ENCODE results near the gene PPP2R5B. TPM values are rescaled to one million over a fixed set of nuclear protein-coding genes. Genes with fewer than 3 reads are reported as not detected.

The PPP2R5B gene
- total RNA-seq, 1 donor from 2014 or later, result 5.7 TPM

- Mint-ChIP-seq H3K4me3 (no peak overlapping the region), H3K9me3 (no peaks in the 10 kb centered on the region), H3K27ac (no peak overlapping the region), H3K27me3 (ENCODE audit: insufficient read depth, low read depth) (peaks cover 3% of the 10 kb centered on the region), H3K4me1 (peaks cover 27% of the 10 kb centered on the region), H3K36me3 (no peaks in the 10 kb centered on the region)
- Histone ChIP-seq H3K36me3 (no peaks in the 10 kb centered on the region), H3F3A (ENCODE audit: low read depth) (peaks cover 16% of the 10 kb centered on the region), H4K20me1 (ENCODE audit: low read depth) (no peaks in the 10 kb centered on the region), H3K9ac (no peak overlapping the region), H3K9me3 (ENCODE audit: low read depth) (no peaks in the 10 kb centered on the region), H3K4me3 (no peak overlapping the region), H3K4me1 (peaks cover 8% of the 10 kb centered on the region), H3K27me3 (peaks cover 7% of the 10 kb centered on the region), H2AFZ (replicated peaks) (no peak overlapping the region), H3K27ac (no peak overlapping the region), H3K79me2 (ENCODE audit: low read depth) (peaks cover 5% of the 10 kb centered on the region), H3K4me2 (no peak overlapping the region)
- TF ChIP-seq EZH2phosphoT487 (IDR thresholded peaks at IDR 0.05) (no peak), EZH2 (IDR thresholded peaks at IDR 0.05) (no peak)
- TF ChIP-seq, protein P1, sequence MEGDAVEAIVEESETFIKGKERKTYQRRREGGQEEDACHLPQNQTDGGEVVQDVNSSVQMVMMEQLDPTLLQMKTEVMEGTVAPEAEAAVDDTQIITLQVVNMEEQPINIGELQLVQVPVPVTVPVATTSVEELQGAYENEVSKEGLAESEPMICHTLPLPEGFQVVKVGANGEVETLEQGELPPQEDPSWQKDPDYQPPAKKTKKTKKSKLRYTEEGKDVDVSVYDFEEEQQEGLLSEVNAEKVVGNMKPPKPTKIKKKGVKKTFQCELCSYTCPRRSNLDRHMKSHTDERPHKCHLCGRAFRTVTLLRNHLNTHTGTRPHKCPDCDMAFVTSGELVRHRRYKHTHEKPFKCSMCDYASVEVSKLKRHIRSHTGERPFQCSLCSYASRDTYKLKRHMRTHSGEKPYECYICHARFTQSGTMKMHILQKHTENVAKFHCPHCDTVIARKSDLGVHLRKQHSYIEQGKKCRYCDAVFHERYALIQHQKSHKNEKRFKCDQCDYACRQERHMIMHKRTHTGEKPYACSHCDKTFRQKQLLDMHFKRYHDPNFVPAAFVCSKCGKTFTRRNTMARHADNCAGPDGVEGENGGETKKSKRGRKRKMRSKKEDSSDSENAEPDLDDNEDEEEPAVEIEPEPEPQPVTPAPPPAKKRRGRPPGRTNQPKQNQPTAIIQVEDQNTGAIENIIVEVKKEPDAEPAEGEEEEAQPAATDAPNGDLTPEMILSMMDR (IDR thresholded peaks at IDR 0.05), result no peak
- DNase-seq (ENCODE audit: low spot score), result no peak
These were observed 3.1 kb upstream of the PPP2R5B start for GRCh38 chr11:64921384-64921783.

DNA sequence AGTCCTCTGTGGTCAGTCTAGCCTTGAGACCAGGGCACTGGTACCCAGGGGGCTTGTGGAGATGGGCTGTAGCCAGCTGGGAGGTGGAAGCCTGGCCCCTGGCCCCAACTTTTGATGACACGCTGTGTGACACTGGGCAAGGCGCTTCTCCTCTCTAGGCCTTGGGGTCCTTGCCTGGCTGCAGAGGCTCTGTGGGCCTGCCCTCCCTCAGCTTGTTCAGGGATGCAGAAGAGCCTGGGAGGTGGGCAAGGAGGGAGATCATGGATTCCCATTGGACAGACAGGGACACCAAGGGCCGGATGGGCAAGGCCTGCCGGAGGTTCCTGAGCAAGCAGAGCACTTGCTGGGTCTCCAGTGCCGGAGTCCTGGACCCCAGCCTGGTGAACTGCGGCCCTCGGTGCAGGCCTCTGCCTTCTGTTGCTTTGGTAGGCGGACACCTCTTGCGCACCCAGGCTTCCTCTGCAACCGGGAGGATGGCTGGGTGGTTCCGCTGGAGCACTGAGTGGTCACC, 1.3 kb upstream of the PPP2R5B start:
- H2AFZ ChIP-seq (replicated peaks), result no peak overlapping the region
- no peak for TF ChIP-seq EZH2 (IDR thresholded peaks at IDR 0.05)
- no peak for TF ChIP-seq EZH2phosphoT487 (IDR thresholded peaks at IDR 0.05)
- TF ChIP-seq, protein P1 (IDR thresholded peaks at IDR 0.05), result no peak
- DNase-seq (ENCODE audit: low spot score), result no peak
- H3K27ac Mint-ChIP-seq, result no peak overlapping the region
- no peaks in the 10 kb centered on the region for H3K79me2 ChIP-seq (ENCODE audit: low read depth)
- no peaks in the 10 kb centered on the region for H3K36me3 Mint-ChIP-seq
- H3F3A ChIP-seq (ENCODE audit: low read depth), result peaks cover 8% of the 10 kb centered on the region
- H3K4me3 ChIP-seq, result no peak overlapping the region
- H3K4me1 ChIP-seq, result peaks cover 2% of the 10 kb centered on the region
- peaks cover 3% of the 10 kb centered on the region for H3K27me3 Mint-ChIP-seq (ENCODE audit: insufficient read depth, low read depth)
- H3K36me3 ChIP-seq, result no peaks in the 10 kb centered on the region
- H3K9me3 Mint-ChIP-seq, result no peaks in the 10 kb centered on the region
- peak overlapping the region; percentile 96 for H3K4me2 ChIP-seq
- no peak overlapping the region for H3K27ac ChIP-seq
- no peaks in the 10 kb centered on the region for H4K20me1 ChIP-seq (ENCODE audit: low read depth)
- peaks cover 7% of the 10 kb centered on the region for H3K27me3 ChIP-seq
- H3K4me1 Mint-ChIP-seq, result peaks cover 14% of the 10 kb centered on the region
- H3K4me3 Mint-ChIP-seq, result no peak overlapping the region
- no peaks in the 10 kb centered on the region for H3K9me3 ChIP-seq (ENCODE audit: low read depth)
- no peak overlapping the region for H3K9ac ChIP-seq

- H3K27me3 Mint-ChIP-seq (ENCODE audit: insufficient read depth, low read depth), result peaks cover 3% of the 10 kb centered on the region
- Histone ChIP-seq H4K20me1 (ENCODE audit: low read depth) (no peaks in the 10 kb centered on the region), H3F3A (ENCODE audit: low read depth) (no peaks in the 10 kb centered on the region), H3K27me3 (peaks cover 7% of the 10 kb centered on the region), H3K9ac (peak overlapping the region; percentile 16), H3K36me3 (no peaks in the 10 kb centered on the region), H3K4me1 (no peaks in the 10 kb centered on the region), H3K27ac (no peak overlapping the region), H2AFZ (replicated peaks) (peak overlapping the region; percentile 95), H3K4me2 (peak overlapping the region; percentile 96), H3K79me2 (ENCODE audit: low read depth) (no peaks in the 10 kb centered on the region), H3K4me3 (peak overlapping the region; percentile 81), H3K9me3 (ENCODE audit: low read depth) (no peaks in the 10 kb centered on the region)
- no peaks in the 10 kb centered on the region for H3K9me3 Mint-ChIP-seq
- DNase-seq (ENCODE audit: low spot score), result peak; percentile 66
- H3K4me1 Mint-ChIP-seq, result peaks cover 13% of the 10 kb centered on the region
- peaks cover 2% of the 10 kb centered on the region for H3K36me3 Mint-ChIP-seq
- TF ChIP-seq EZH2phosphoT487 (IDR thresholded peaks at IDR 0.05) (no peak), EZH2 (IDR thresholded peaks at IDR 0.05) (no peak)
- TF ChIP-seq, protein P1 (IDR thresholded peaks at IDR 0.05), result no peak
- peak overlapping the region; percentile 92 for H3K4me3 Mint-ChIP-seq
- H3K27ac Mint-ChIP-seq, result peak overlapping the region; percentile 66
These were observed 408 bp downstream of the PPP2R5B start for GRCh38 chr11:64924910-64925284.
